Measurements from ENCODE around the gene USP48.

- TF ChIP-seq CTCF (tag by site-specific recombination; IDR thresholded peaks at IDR 0.05) (no peak), ZNF18 (tag by site-specific recombination; IDR thresholded peaks at IDR 0.05) (no peak), ZNF350 (tag by site-specific recombination; IDR thresholded peaks at IDR 0.05) (no peak), ZBTB26 (tag by site-specific recombination; optimal IDR thresholded peaks at IDR 0.05) (no peak), ZEB2 (tag by site-specific recombination; IDR thresholded peaks at IDR 0.05) (no peak), ZNF133 (tag by site-specific recombination; IDR thresholded peaks at IDR 0.05) (no peak)
Measured at GRCh38 chr1:21700094-21700493, 82.9 kb downstream of the USP48 start.
